Stomach (tissue), 4 donors: Measurements from ENCODE around the gene MEG3.

Source experiments
- CTCF ChIP-seq, 7 experiments: fragments of 450-650 bp in 4 of 7; fragments of 200-600 bp in 3 of 7; sonication (generic) in 3 of 7; IDR thresholded peaks; one replicate each; pipeline ENCODE4 v1.5.1; 2016 to 2019; ENCODE audit warnings: antibody characterized with exemption in 7 of 7, control low read depth in 2 of 7, mild to moderate bottlenecking in 1 of 7
- EP300 ChIP-seq: sonication (generic); formaldehyde crosslinking; IDR thresholded peaks from one replicate; pipeline ENCODE4 v1.6.1; 2017; ENCODE audit warnings: antibody characterized with exemption
- POLR2A ChIP-seq, 4 donors: fragments of 450-650 bp; IDR thresholded peaks; one replicate each; pipeline ENCODE4 v1.6.1; 2016; ENCODE audit warnings: antibody characterized with exemption in 4 of 4, control low read depth in 2 of 4, mild to moderate bottlenecking in 1 of 4, moderate library complexity in 1 of 4
- POLR2AphosphoS5 ChIP-seq, 3 donors: sonication (generic); formaldehyde crosslinking; IDR thresholded peaks; one replicate each; pipeline ENCODE4 v1.6.1; 2016; ENCODE audit warnings: antibody characterized with exemption in 3 of 3

- no peak for TF ChIP-seq CTCF (IDR thresholded peaks at IDR 0.05)
- no peak for TF ChIP-seq POLR2A (IDR thresholded peaks at IDR 0.05)
- TF ChIP-seq POLR2AphosphoS5 (IDR thresholded peaks at IDR 0.05): no peak
- no peak for TF ChIP-seq EP300
Measured at GRCh38 chr14:100802179-100802578, 23.7 kb upstream of the MEG3 start.
